Activated CD8-positive, alpha-beta memory T cell treated with anti-CD3 and anti-CD28 coated beads for 1 hour (primary cell): ENCODE measurements around the gene TP53I11.

ENCODE experiments used
- DNase-seq, 2 donors: peaks; one replicate each; pipeline ENCODE4 v3.0.0-alpha.2; 2020; ENCODE audit warnings: low read depth in 1 of 2; ENCODE audit errors: extremely low read depth in 1 of 2

Gene TP53I11

DNA sequence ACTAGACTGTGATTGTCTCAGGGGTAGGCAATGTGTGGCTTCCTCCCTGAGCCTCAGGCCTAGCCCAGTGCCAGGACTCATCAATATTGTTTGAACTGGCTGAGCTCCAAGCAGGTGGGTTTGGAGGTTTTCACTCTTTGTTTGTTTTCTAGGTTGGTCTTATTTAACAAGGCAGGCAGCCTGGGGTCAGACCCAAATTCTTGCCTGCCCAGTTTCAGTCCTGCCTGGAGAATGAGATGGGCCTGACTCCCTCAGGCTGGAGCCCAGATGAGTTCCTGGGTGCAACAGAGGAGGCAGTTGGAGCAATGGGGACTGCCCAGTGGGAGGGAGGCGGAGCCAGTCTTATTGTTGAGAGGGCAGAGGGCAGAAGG lies 28.3 kb upstream of the TP53I11 start:
- no peak for DNase-seq

DNA sequence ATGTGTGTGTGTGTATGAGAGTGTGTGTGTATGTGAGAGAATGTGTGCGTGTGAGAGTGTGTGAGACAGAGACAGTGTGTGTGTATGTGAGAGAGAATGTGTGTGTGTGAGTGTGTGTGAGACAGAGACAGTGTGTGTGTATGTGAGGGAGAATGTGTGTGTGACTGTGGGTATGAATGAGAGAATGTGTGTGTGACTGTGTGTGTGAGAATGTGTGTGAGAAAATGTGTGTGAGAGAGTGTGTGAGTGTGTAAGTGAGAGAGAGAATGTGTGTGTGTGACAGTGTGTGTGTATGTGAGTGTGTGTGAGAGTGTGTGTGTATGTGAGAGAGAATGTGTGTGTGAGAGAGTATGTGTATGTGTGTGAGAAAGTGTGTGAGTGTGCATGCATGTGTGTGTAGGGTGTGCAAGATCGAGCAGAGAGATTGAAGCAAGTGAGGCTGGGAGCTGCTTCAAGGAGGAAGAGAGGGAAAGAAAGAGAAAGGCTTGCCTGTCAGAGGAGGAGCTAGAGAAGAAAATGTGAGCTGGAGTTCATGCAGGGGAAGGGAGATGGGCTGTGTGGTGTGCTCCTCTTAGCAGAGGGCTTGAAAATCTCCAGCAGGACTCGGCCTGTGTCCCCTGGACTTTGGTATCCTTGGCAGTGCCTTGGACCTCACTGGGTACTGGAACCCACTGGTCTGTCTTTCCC lies 27.7 kb upstream of the TP53I11 start:
- no peak for DNase-seq

DNA sequence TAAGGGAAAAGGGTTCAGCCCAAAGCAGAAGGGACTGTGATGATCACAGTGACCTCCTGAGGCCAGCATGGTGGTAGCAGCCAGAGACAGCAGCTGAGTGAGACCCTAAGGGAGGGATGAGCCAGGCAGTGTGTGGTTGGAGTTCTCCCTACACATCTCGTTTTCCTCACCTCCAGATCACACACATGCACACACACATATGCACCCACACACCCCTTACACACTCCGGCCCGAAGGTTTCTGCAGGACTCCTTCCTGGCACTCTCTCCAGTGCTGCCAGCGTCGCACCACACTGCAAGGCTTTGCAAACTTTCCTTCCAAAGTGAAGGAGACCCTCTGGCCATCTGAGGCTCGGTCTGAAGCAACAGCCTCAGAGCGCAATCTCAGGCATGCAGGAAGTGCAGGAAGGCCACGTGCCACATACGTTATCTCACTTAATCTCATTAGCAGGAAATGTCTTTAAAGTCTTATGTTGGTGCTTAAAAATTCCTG lies 26.9 kb upstream of the TP53I11 start:
- DNase-seq: no peak

DNA sequence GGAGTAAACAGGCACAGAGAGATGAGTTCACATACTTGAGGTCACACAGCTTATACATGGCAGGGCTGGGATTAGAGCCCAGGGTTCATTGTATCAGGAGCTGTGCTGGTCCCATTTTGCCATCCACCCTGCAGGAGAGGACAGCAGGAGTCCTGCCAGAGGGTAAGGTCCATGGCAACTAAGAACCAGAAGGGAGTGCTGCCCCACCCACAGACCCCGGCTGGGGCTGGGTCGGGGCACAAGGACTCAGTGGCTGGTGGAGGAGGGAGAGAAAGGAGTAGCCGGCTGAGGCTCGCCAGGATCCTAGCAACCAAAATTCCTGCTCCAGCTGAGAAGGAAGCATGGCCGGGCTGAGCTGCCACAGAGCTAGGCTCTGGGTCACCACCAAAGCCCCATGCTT lies 25.9 kb upstream of the TP53I11 start:
- DNase-seq: no peak

DNA sequence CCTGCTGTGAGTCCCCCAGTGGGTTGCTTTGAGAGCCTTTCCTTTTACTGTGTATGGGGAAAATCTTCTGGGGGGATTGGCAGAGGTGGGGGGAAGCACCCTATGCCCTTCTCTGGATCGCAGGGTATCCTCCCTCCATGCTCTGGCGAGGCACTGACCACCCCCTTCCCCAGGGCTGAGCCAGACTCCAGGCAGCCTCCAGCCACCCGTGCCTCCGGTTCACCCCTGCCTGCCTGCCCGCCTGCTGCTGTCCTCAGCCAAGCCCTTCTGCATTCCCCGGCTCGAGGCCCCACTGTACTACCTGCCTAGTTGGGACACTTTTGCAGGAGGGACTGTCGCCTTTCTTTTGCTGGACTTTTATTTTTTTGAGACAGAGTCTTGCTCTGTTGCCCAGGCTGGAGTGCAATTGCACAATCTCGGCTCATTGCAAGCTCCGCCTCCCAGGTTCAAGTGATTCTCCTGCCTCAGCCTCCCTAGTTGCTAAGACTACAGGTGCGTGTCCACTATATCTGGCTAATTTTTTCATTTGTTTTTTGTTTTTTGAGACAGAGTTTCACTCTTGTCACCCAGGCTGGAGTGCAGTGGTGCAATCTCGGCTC lies 23.8 kb upstream of the TP53I11 start:
- no peak for DNase-seq

DNA sequence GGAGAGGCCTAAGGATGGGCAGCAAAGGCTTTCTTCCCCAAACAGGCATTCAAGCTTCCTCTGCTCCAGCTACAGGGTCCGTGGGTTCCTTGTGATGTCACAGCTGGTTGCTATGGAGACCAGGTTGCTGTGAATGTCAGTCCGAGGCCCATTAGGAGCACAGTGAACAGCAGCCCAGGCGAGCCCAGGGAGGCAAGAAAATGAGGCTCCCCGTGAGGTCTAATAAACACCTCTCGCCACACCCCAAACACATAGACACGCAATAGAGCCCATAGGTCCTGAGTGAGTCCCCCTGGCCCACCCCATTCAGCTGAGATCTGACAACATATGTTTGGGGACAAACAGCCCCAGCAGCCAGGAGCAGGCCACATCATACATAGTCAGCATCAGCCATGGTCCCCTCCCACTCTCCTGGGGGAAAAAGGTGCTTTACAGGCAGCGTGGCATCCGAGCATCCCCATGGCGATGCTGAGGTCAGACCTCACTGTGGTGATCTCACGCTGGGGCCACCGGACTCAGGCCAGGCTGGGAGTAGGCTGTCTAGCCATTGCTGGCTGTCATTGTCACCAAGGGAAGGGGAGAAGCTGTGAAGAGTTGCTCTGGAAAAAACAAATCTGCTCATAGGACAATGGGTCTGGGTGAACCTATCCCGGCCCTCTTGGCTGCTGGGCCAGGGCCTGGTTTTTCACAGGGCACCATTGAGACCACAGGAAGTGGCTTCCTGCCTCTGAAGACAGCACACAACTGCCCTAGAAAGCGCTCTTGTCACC lies 23.1 kb upstream of the TP53I11 start:
- DNase-seq: no peak

DNA sequence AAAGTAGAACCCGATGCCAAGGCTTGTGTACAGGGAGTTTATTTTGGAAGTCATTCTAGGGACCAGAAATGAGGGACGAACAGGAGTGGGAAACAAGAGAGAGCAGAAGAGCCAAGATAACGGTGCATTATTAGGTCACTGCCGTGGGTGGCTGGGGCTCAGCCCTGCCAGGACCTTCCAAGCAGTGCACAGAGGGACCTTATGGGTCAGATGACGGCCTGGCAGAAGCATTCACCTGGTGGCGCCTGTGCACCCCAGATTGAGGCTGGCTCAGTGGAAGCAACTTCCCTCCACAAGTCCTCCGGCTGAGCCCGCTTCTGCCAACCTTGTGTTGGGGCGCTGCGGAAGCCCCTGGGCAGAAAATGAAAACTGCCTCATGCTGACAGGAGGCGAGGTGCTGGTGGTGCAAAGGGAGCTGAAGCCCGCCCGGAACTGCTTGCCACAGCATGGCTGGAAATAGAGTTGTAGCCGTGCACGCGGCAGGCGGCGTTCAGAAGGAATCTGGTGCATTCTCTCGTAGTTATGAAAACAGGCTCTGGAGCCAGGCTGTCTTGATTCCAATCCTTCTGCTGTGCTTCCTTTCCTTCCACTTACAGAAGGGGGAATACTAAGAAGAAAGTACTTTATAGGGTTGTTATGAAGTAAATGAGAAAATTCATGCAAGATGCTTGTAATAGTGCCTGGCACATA lies 22.2 kb upstream of the TP53I11 start:
- DNase-seq: no peak

DNA sequence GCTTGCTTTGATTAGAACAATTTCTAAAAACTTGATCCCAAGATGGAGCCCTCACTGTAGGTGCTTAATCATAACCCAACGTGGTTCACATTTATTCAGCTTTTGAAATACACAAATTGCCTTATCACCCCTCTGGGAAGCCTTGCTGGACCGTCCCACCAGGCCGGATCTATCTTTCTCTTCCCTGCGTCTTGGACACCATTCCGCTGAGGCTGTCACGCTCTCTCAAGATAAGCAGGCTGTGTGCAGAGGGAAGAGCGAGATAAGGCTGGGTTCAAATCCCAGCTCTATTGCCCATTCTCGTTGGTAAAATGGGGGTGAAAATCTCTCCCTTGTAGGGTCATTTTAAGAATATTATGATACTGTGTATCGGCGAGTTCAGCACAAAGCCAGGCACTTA lies 20.5 kb upstream of the TP53I11 start:
- no peak for DNase-seq

DNA sequence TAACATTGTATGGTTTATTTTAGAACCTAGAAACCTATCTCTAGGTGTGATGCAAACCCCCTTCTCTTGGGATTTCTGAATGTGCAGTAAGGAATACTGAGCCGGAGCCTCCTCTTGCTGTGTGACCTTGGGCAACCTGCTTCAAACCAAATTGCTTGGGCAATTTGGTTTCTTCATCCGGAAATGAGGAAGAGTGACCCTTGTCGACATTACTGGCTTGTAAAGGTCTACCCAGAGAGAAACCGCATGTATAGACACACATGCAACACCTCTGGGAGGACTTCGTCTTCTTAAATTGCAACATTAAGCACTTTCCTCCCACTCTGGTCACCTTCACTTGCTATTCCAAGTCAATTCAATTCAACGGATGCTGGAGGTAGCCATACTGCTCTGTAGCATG lies 19.6 kb upstream of the TP53I11 start:
- DNase-seq: no peak

DNA sequence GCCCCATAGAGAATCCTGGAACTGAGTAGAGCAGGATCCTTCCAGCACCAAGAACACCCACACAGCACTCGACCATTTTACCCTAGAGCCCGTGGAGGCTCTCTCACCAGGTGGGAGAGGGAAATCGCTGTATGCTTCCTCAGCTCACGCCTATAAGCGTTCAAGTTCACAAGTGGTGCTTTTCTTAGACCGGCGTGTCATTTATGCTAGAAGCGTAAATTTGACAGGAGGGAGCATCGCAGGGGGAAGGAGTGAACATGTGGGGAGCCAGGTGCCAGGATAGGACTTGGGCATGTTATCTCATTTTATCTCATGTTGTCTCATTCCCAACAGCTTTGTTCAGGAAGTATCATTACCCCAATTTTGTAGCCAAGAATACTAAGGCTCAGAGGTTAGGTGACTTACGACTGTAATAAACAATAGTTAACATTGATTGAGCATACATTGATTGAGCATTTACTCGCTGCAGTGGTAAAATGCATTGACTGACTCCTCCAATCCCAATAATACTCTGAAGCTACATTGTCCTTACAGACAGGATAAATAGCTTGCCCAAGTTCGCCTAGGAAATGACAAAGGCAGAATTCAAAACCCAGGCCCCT lies 19.1 kb upstream of the TP53I11 start:
- DNase-seq: no peak

DNA sequence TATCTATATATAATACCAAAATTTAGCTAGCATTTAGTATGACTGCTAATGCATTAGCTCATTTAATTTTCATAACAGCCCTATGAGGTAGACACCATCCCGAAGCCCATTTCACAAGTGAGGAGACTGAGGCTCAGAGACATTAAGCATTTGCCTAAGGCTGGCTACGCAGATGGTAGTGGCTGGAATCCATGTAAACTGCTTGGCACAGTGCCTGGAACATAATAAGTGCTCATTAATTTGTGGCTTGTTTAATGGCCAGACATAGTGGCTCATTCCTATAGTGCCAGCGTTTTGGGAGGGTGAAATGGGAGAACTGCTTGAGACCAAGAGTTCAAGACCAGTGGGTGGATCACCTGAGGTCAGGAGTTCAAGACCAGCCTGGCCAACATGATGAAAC lies 17.8 kb upstream of the TP53I11 start:
- DNase-seq: no peak

DNA sequence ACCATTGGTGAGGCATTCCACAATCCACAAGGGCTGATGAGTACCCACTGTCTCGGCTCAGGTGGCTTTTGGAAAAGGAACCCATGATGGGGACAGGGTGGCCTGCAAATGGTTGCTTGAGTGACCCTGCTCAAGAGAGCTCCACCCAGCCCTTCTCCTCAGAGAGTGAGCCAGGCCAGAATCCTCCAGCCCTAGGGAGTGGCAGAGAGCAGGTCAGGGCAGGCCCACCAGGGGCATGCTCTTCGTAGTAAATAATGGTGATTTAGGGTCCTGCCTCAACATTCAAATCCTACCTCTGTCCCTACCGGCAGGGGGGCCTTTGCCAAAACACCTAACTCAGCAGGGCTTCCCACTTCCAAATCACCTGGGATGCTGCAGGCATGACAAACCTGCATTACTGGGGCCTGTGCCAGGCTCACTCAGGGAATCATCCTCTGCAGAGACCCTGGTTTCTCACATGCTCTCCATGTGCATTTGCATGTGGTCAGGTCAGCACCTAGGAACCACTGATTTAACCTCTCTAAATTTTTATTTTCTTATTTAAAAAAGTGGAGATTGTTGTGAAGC lies 17.3 kb upstream of the TP53I11 start:
- no peak for DNase-seq

DNA sequence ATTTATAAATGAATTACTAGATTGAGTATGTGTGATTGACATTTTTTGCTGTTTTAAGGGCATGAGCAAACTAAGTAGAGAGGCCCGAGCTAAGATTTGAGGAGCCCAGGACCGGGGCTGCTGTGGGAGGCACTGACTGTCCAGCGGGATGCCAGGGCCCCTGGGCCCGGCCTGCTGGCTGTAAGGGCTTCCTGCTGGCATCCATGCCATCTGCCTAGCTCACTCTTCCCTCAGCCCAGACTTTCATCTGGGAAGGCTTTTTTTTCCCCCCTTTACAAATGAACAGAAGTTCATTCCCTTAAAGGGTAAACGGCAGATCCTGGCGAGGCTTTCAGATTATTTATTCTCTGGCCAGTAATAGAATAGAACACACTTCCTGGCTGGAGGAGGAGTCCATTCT lies 16.0 kb upstream of the TP53I11 start:
- no peak for DNase-seq

DNA sequence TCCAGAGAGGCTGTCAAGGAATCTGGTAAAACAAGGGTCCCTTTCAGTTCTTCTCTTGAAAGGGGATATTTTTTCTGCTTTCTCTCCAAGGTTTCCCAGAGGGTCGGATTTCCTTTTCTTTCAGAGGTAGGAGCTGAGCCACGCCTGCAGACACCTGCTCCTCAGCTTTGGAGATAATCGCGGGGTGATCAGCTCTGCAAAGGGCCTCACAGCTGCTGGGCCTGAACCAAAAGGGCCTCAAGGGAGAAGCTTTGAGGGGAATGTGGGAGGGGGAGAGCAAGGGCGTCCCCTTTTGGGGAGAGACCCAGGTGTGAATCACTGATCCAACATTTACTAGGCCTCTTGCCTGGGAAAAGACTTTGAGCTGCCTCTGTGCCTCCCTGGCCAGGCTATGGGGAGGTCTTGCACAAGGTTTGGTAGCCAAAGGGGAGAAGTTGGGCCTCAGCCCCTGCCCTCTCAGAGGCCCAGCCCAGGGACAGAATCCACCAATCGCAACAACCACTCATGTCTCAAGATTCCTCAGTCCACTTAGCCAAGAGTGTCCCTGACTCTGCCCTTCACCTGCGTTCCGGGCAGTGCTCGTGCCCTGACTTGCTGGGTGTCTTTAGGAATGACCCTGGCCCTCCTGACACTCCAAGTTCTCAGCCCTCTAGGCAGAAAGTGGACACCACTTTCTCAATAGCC lies 14.0 kb upstream of the TP53I11 start:
- no peak for DNase-seq

DNA sequence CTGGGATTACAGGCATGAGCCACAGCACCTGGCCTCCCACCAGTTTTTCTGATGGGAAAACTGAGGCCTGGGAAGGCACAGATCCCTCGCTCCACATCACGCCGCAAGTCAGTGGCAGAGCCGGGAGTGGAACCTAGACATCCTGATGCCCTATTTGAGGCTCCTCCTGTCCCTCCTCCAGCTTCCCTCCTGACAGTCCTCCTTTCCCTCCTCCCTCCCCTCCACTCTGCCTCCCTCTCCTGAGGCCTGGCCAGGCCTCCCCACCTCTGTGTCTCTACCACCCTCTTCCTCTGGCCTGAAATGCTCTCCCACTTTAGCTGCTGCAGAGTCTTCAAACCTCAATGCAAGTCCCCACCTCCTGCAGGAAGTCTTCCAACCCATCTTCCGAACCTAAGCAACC lies 13.3 kb upstream of the TP53I11 start:
- DNase-seq: no peak

DNA sequence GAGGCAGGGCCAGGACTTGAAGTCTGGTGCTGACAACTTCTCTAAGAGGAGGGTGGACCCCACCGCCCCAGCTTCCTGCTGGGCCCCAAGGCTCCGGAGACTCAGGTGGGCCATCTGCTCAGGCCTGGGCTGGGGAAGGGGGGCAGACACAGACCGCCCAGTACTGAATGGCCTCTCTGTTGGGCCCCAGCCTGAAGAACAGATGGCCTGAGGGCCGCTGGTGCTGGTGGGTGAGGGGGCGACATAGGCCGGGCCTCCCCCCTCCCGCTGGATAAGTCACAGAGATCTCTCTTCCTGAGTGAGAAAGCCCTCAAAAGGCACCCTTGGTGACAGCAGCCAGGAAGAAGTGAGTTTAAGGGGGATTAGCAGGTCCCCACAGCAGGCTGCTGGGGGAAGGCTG lies 12.5 kb upstream of the TP53I11 start:
- DNase-seq: no peak

DNA sequence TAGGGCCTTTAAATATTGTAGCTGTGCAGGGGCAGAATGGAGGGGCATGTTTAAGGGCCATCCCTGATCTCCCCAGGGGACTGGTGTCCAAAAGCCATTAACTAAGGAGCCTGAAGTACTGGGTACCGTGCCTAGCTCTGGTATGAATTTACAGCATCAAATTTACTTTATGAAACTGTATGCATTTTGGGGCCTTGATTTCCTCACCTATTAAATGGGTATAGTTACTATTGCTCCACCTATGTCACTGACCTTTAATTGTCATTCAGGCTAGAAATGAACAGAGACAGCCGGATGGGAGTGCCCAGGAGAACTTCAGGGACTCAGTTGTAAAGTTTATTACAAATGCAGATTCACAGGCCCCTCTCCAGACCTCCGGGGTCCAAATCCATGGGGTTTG lies 11.8 kb upstream of the TP53I11 start:
- no peak for DNase-seq

DNA sequence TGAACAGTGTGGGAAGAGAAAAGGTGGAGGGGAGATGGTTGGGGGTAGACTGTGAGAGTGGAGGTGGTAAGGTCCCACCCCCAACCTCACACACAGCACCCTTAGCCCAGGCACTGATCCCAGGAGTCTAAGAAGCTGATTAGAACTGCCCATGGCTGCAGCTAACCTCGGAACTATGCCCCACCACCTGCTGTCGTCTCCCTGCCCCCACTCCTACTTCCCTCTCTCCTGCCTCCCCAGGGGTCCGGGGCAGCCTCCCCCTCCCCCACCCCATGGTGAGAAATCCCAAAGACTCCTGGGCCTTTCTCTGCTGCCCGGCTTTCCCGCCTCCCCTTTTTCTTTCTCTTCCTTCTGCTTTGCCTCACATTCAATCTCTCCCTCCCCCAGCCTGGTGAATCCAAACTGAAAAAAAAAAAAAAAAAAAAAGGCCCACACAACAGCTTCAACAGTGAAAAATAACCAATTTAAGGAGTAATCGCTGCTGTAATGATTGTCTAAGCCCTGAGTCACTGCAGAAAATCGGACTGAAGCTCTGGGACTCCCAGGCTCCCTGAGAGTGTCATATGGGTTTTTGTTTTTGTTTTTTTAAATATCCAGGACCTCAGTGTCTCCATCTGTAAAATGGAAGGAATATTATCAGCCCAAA lies 9.6 kb upstream of the TP53I11 start:
- no peak for DNase-seq

DNA sequence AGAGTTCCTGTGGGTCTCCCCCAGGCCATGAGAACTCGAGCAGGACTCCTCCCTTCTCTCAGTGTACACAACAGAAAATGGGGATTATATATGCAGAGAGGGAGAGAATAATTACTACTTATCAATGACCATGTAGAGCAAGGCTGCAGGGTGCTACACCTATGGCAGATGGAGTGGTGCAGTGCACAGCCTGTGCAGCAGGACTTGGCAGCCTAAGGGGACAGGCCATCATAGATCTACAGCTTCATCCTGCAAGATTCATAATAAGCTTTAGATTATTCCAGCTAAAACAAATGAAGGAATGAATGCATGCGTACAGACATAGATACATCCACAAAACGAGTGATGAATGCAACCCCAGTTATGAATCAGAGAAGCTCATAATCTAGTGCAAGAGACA lies 8.4 kb upstream of the TP53I11 start:
- DNase-seq: no peak
